ENCODE measurements around the gene RAP1GDS1.
A peak's percentile ranks its signal among the peaks of the same experiment; 100 is the strongest.
"Not testable (repeated sequence)": the region's sequence is repeated elsewhere in the genome, so short reads cannot be mapped to it uniquely, and the experiment has no call there.

Gene RAP1GDS1

DNA sequence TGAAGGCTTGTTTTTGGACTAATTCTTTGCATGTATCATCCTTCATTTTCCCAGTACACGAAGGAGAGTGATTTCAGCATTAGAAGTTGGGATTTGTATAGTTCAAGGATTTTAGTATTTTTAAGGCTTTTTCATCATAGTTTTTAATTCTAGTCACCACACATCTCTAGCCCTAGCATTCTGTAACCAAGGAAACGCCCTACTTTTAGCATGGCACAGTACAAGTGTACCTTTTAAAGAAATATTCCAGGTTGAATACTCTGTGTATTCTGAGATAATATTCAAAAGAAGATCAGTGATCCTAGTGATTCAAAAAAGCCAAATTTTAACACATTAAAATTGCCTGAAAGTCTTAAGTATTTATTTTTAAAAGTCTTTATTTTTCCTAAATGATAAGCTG is 150.5 kb downstream of the RAP1GDS1 start:
- no peak for DNase-seq (ENCODE audit: low read depth)
- H3K4me3 ChIP-seq (ENCODE audit: control insufficient read depth, low read depth, low read length), result no peak overlapping the region
- TF ChIP-seq, protein P1, sequence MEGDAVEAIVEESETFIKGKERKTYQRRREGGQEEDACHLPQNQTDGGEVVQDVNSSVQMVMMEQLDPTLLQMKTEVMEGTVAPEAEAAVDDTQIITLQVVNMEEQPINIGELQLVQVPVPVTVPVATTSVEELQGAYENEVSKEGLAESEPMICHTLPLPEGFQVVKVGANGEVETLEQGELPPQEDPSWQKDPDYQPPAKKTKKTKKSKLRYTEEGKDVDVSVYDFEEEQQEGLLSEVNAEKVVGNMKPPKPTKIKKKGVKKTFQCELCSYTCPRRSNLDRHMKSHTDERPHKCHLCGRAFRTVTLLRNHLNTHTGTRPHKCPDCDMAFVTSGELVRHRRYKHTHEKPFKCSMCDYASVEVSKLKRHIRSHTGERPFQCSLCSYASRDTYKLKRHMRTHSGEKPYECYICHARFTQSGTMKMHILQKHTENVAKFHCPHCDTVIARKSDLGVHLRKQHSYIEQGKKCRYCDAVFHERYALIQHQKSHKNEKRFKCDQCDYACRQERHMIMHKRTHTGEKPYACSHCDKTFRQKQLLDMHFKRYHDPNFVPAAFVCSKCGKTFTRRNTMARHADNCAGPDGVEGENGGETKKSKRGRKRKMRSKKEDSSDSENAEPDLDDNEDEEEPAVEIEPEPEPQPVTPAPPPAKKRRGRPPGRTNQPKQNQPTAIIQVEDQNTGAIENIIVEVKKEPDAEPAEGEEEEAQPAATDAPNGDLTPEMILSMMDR (IDR thresholded peaks at IDR 0.05; ENCODE audit: control insufficient read depth, insufficient read depth, low read depth, low read length, missing control alignments), result no peak

DNA sequence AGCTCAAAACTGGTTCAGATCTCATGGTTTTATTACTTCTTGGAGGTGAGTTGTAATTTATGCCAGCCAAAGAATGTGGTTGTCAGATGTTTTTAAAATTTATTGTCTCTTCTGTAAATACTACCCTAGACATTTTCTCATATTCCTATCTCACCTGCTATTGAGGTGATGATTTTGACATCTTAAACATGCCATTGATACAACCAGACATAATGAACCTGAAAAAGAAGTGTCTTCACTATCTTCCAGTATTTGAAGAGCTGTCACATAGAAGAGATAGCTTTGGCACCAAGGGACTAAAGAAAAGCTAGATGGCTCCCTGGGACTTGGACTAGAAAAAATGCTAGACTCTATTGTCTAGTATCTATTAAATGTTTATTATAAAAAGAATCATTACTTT is 155.7 kb downstream of the RAP1GDS1 start:
- TF ChIP-seq, protein P1 (IDR thresholded peaks at IDR 0.05; ENCODE audit: control insufficient read depth, insufficient read depth, low read depth, low read length, missing control alignments), result no peak
- no peak overlapping the region for H3K4me3 ChIP-seq (ENCODE audit: control insufficient read depth, low read depth, low read length)
- DNase-seq (ENCODE audit: low read depth), result no peak

DNA sequence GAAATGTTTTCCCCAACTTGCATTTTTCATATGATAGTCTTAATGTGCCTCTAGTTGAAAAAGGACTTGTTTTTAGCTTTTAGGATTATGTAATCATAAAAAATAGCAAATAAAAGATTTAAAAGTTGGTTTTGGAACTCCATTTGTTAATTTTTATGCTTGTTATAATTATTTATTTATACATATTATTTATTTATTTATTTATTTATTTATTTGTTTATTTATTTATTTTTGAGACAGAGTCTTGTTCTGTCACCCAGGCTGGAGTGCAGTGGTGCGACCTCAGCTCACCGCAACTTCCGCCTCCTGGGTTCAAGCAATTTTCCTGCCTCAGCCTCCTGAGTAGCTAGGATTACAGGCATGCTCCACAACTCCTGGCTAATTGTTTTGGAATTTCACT is 159.0 kb downstream of the RAP1GDS1 start:
- not testable (repeated sequence) for DNase-seq (ENCODE audit: low read depth)

DNA sequence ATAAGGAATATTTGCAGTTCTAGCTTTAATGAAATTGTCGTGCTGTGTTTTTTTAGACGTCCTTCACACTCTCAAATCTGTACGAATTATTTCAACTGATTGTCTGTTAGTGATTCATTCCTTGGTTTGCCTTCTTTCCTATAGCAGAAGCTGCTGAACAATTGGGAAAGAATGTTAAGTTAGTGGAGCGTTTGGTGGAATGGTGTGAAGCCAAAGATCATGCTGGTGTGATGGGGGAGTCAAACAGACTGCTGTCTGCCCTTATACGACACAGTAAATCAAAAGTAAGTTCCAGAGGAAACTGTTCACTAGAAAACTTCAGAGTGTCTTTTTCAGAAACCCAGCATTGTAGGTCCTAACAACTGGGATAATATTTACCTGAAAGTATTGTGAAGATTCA is 159.9 kb downstream of the RAP1GDS1 start:
- TF ChIP-seq, protein P1 (IDR thresholded peaks at IDR 0.05; ENCODE audit: control insufficient read depth, insufficient read depth, low read depth, low read length, missing control alignments), result no peak
- H3K4me3 ChIP-seq (ENCODE audit: control insufficient read depth, low read depth, low read length), result no peak overlapping the region
- DNase-seq (ENCODE audit: low read depth), result peak; percentile 16

More for the DNA sequence above, 159.0 kb downstream of the RAP1GDS1 start:
- not testable (repeated sequence) for H3K4me3 ChIP-seq (ENCODE audit: control insufficient read depth, low read depth, low read length)

DNA sequence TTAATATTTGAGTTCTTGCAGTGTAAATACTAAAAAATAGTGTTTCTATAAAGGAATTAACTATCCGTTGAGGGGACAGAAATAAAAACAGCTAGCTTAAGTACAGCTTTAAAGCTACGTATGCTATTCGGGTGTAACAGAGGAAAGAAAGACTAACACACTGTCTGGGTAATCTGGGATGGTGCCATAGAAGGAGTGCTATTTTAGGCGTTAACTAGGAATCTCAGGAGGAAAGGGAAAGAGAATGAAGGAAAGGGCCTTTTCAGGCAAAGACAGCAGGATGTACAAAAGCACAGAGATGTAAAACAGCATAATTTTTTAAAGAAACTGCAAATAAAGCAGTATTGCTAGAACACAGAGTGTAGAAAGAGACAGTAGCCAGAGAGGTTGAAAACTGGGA is 161.8 kb downstream of the RAP1GDS1 start:
- DNase-seq (ENCODE audit: low read depth), result no peak
- H3K4me3 ChIP-seq (ENCODE audit: control insufficient read depth, low read depth, low read length), result no peak overlapping the region
- TF ChIP-seq, protein P1 (IDR thresholded peaks at IDR 0.05; ENCODE audit: control insufficient read depth, insufficient read depth, low read depth, low read length, missing control alignments), result no peak

DNA sequence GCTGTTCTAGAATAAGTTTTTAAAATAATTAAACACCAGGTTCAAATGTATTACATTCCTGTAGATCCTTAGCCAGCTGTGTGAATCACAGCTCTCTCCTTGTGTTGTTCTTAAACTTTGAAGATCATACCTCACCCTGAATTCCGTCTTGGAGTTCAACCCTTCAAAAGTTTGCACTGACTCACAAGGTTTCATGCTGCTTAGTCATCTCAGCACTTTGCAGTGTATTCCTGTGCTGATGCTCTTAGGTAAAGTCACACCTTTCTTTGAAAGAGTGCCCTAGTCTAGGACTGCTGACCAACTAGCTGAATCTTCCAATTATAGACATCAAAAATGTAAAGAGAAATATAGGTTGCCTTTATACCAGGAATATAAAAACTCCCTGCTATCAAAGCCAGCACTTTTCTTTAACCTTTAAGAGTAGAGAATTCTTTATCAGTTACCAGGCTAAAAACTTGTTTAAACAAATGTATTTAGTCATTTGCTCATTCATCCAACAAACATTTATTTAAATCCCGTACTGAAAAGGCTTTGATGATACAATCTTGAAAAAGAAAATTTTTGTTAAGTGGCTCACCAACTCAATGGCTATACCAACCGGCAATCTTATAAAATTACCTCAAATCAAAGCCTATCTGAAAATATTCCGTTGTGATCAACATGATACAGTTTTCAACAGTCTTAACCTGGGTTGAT is 169.7 kb downstream of the RAP1GDS1 start:
- TF ChIP-seq, protein P1 (IDR thresholded peaks at IDR 0.05; ENCODE audit: control insufficient read depth, insufficient read depth, low read depth, low read length, missing control alignments), result no peak
- no peak overlapping the region for H3K4me3 ChIP-seq (ENCODE audit: control insufficient read depth, low read depth, low read length)
- peak; percentile 44 for DNase-seq (ENCODE audit: low read depth)

DNA sequence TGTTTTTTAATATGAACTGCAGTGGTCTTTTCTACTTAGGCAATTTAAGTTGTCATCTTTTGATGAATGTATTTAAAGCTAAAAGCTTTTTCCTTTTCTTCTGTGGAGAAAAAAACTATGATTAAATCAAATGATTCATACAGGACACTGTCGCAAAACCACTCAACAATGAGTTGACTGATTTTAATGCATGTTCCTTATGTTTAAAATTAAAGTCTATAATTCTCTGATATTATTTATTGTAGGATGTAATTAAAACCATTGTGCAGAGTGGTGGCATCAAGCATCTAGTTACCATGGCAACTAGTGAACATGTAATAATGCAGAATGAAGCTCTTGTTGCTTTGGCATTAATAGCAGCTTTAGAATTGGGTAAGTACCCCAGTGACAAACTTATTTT is 172.5 kb downstream of the RAP1GDS1 start:
- H3K4me3 ChIP-seq (ENCODE audit: control insufficient read depth, low read depth, low read length), result no peak overlapping the region
- no peak for DNase-seq (ENCODE audit: low read depth)
- TF ChIP-seq, protein P1 (IDR thresholded peaks at IDR 0.05; ENCODE audit: control insufficient read depth, insufficient read depth, low read depth, low read length, missing control alignments), result no peak

All from AG09309 (cell line).